GM12878 (cell line): Measurements from ENCODE around the gene ORM2.

ENCODE experiments used
- CREB1 ChIP-seq: IDR thresholded peaks from 2 replicates; pipeline ENCODE4 v1.6.1; 2012; ENCODE audit warnings: low read depth, mild to moderate bottlenecking, inconsistent platforms
- CTCF ChIP-seq, 3 experiments: IDR thresholded peaks in 2 of 3; conservative IDR thresholded peaks in 1 of 3; 2 replicates each; pipeline ENCODE4 v1.5.1; 2011; ENCODE audit warnings: low read depth in 3 of 3, low read length in 3 of 3, mild to moderate bottlenecking in 3 of 3, control low read depth in 2 of 3, moderate library complexity in 2 of 3, inconsistent platforms in 1 of 3, mixed read lengths in 1 of 3; ENCODE audit not compliant: control insufficient read depth in 2 of 3, insufficient read depth in 1 of 3; ENCODE audit errors: extremely low read depth in 1 of 3
- DPF2 ChIP-seq: fragments of 450-650 bp; IDR thresholded peaks from 2 replicates; pipeline ENCODE4 v1.6.1; 2017; ENCODE audit warnings: mild to moderate bottlenecking
- EZH2 ChIP-seq: IDR thresholded peaks from 2 replicates; pipeline ENCODE4 v1.6.1; 2012; ENCODE audit warnings: low read depth, mild to moderate bottlenecking, control low read depth, inconsistent platforms, low read length, borderline replicate concordance; ENCODE audit not compliant: control insufficient read depth
- GABPA ChIP-seq: IDR thresholded peaks from 2 replicates; pipeline ENCODE4 v1.6.1; 2014; ENCODE audit warnings: antibody characterized with exemption, low read depth, mild to moderate bottlenecking, inconsistent platforms
- JUND ChIP-seq: IDR thresholded peaks from 2 replicates; pipeline ENCODE4 v1.6.1; 2012; ENCODE audit warnings: low read depth, mild to moderate bottlenecking, low read length, improper control_type of control experiment, moderate library complexity
- MLLT1 ChIP-seq: fragments of 450-650 bp; IDR thresholded peaks from 2 replicates; pipeline ENCODE4 v1.6.1; 2016; ENCODE audit warnings: mild to moderate bottlenecking
- PBX3 ChIP-seq: IDR thresholded peaks from 2 replicates; pipeline ENCODE4 v1.6.1; 2011; ENCODE audit warnings: mild to moderate bottlenecking, low read depth, low read length, moderate library complexity; ENCODE audit not compliant: insufficient replicate concordance
- POLR2A ChIP-seq: IDR thresholded peaks from 2 replicates; pipeline ENCODE4 v1.6.1; 2011; ENCODE audit warnings: low read depth, mild to moderate bottlenecking, low read length
- POLR2AphosphoS5 ChIP-seq: IDR thresholded peaks from 2 replicates; pipeline ENCODE4 v1.6.1; 2011; ENCODE audit warnings: mild to moderate bottlenecking, low read length, inconsistent platforms
- RAD21 ChIP-seq: IDR thresholded peaks from 2 replicates; pipeline ENCODE4 v1.6.1; 2011; ENCODE audit warnings: mild to moderate bottlenecking, low read depth, low read length, moderate library complexity; ENCODE audit not compliant: insufficient read depth
- REST ChIP-seq: IDR thresholded peaks from 2 replicates; pipeline ENCODE4 v1.6.1; 2012; ENCODE audit warnings: mild to moderate bottlenecking, low read depth, low read length
- TARDBP ChIP-seq: IDR thresholded peaks from 2 replicates; pipeline ENCODE4 v1.6.1; 2016; ENCODE audit warnings: borderline replicate concordance
- ZNF217 ChIP-seq: fragments of 450-650 bp; IDR thresholded peaks from 2 replicates; pipeline ENCODE4 v1.6.1; 2017; ENCODE audit warnings: antibody characterized with exemption, mild to moderate bottlenecking

GRCh38 chr9:114327749-114328148 is 1.9 kb upstream of the ORM2 start:
- TF ChIP-seq RAD21: no peak
- no peak for TF ChIP-seq CTCF (IDR thresholded peaks at IDR 0.05 in 2 of 3, conservative IDR thresholded peaks at IDR 0.05 in 1 of 3; ENCODE audit: control insufficient read depth in 2 of 3, extremely low read depth in 1 of 3, insufficient read depth in 1 of 3, low read depth in 3 of 3, low read length in 3 of 3)
- no peak for TF ChIP-seq DPF2
- TF ChIP-seq JUND: no peak
- TF ChIP-seq PBX3: no peak
- no peak for TF ChIP-seq POLR2AphosphoS5
- no peak for TF ChIP-seq POLR2A
- TF ChIP-seq TARDBP: no peak
- no peak for TF ChIP-seq REST
- no peak for TF ChIP-seq EZH2
- no peak for TF ChIP-seq ZNF217
- TF ChIP-seq GABPA: no peak
- TF ChIP-seq CREB1: no peak
- TF ChIP-seq MLLT1: no peak
